ENCODE data around the gene EFNB2. TPM values are rescaled to one million over a fixed set of nuclear protein-coding genes. Genes with fewer than 3 reads are reported as not detected.

The EFNB2 gene
- total and polyA plus RNA-seq, 7 donors: 7.2 to 36.1 (median 12.9) TPM

- no peaks in the 10 kb centered on the region for H3K9me3 ChIP-seq
- DNase-seq: no peak
- no peaks in the 10 kb centered on the region for H3K27me3 ChIP-seq
- intact Hi-C loops (cut with DNase I): no loop called here
- no peaks in the 10 kb centered on the region for H3K36me3 ChIP-seq
- TF ChIP-seq POLR2AphosphoS5 (IDR thresholded peaks at IDR 0.05): no peak
- TF ChIP-seq POLR2A (IDR thresholded peaks at IDR 0.05): no peak
- no peak for TF ChIP-seq EP300 (IDR thresholded peaks at IDR 0.05)
- peaks cover 0 to 86% (median 41%) of the 10 kb centered on the region in 4 donors for H3K4me1 ChIP-seq
- WGBS, 2 donors: 55 to 76% methylated on average over 2 of the region's 2 CpGs
- H3K4me3 ChIP-seq: no peak overlapping the region
- no peak overlapping the region for H3K27ac ChIP-seq
Observed at GRCh38 chr13:106524108-106524507, 11.4 kb downstream of the EFNB2 start.

- Histone ChIP-seq H3K4me3 (no peak overlapping the region), H3K9me3 (no peaks in the 10 kb centered on the region), H3K27ac (peak overlapping the region in 1 of 4 donors; percentile 6), H3K27me3 (no peaks in the 10 kb centered on the region), H3K36me3 (no peaks in the 10 kb centered on the region), H3K4me1 (peaks cover 0 to 81% (median 38%) of the 10 kb centered on the region in 4 donors)
- WGBS, 2 donors: 67 to 80% methylated on average over 3 of the region's 3 CpGs
- intact Hi-C loops (cut with DNase I): no loop called here
- DNase-seq: no peak
- TF ChIP-seq POLR2AphosphoS5 (IDR thresholded peaks at IDR 0.05): no peak
- no peak for TF ChIP-seq EP300 (IDR thresholded peaks at IDR 0.05)
Observed at GRCh38 chr13:106523576-106523975, 11.9 kb downstream of the EFNB2 start.

- 24 to 63% methylated on average over 7 of the region's 7 CpGs for WGBS, 2 donors
- intact Hi-C loops (cut with DNase I): no loop called here
- no peak for DNase-seq
- H3K9me3 ChIP-seq: no peaks in the 10 kb centered on the region
- peak overlapping the region in 1 of 4 donors; percentile 6 for H3K27ac ChIP-seq
- no peaks in the 10 kb centered on the region for H3K27me3 ChIP-seq
- no peak for TF ChIP-seq EP300 (IDR thresholded peaks at IDR 0.05)
- no peak for TF ChIP-seq CTCF (IDR thresholded peaks at IDR 0.05)
- H3K4me1 ChIP-seq: peaks cover 0 to 75% (median 37%) of the 10 kb centered on the region in 4 donors
- H3K36me3 ChIP-seq: no peaks in the 10 kb centered on the region
- H3K4me3 ChIP-seq: no peak overlapping the region
Observed at GRCh38 chr13:106522898-106523525, 12.4 kb downstream of the EFNB2 start.

- WGBS, 2 donors: 28 to 68% methylated on average over 5 of the region's 5 CpGs
- peaks cover 0 to 68% (median 36%) of the 10 kb centered on the region in 4 donors for H3K4me1 ChIP-seq
- no peak overlapping the region for H3K27ac ChIP-seq
Observed at GRCh38 chr13:106522112-106522705, 13.3 kb downstream of the EFNB2 start.

GRCh38 chr13:106521095-106521799, 14.2 kb downstream of the EFNB2 start:
- Histone ChIP-seq H3K9me3 (no peaks in the 10 kb centered on the region), H3K4me1 (peaks cover 0 to 70% (median 39%) of the 10 kb centered on the region in 4 donors), H3K4me3 (no peak overlapping the region), H3K27me3 (no peaks in the 10 kb centered on the region), H3K27ac (peak overlapping the region in 2 of 4 donors; percentile 23), H3K36me3 (no peaks in the 10 kb centered on the region)
- intact Hi-C loops (cut with DNase I): no loop called here
- 19 to 60% methylated on average over 5 of the region's 5 CpGs for WGBS, 2 donors
- TF ChIP-seq POLR2AphosphoS5 (IDR thresholded peaks at IDR 0.05): no peak
- no peak for TF ChIP-seq EP300 (IDR thresholded peaks at IDR 0.05)
- no peak for TF ChIP-seq CTCF (IDR thresholded peaks at IDR 0.05)
- TF ChIP-seq POLR2A (IDR thresholded peaks at IDR 0.05): no peak
- no peak for DNase-seq

More at GRCh38 chr13:106522112-106522705, 13.3 kb downstream of the EFNB2 start:
- Histone ChIP-seq H3K4me3 (no peak overlapping the region), H3K9me3 (no peaks in the 10 kb centered on the region), H3K36me3 (no peaks in the 10 kb centered on the region), H3K27me3 (no peaks in the 10 kb centered on the region)
- TF ChIP-seq EP300 (IDR thresholded peaks at IDR 0.05) (no peak), CTCF (IDR thresholded peaks at IDR 0.05) (no peak), POLR2AphosphoS5 (IDR thresholded peaks at IDR 0.05) (no peak), POLR2A (IDR thresholded peaks at IDR 0.05) (no peak)
- no peak for DNase-seq
- intact Hi-C loops (cut with DNase I): no loop called here

All from sigmoid colon (tissue), 7 donors.